Left colon (tissue), 2 donors: Measurements from ENCODE around the gene FOXP4. TPM values are rescaled to one million over a fixed set of nuclear protein-coding genes. Genes with fewer than 3 reads are reported as not detected.

Experiments
- ATAC-seq: fragments of 200-7000 bp; cut with Tn5 transposase; one replicate; pipeline ENCODE4 v1.9.1; 2020; ENCODE audit warnings: mild to moderate bottlenecking, moderate library complexity
- DNase-seq, 2 donors: peaks; one replicate each; pipeline ENCODE4 v3.0.0-alpha.2; 2020
- intact Hi-C, 2 donors: fragments of 100-400 bp; cut with DNase I in 1 of 2; cut with micrococcal nuclease in 1 of 2; formaldehyde crosslinking; loops; one replicate each; pipeline versions ENCODE4 v1.11.2 to v1.14.0; 2022; cut with DNase I, micrococcal nuclease
- long read RNA-seq: library from polyadenylated mRNA; unstranded; transcript quantifications from one replicate; pipeline ENCODE4 v2.0.0, GENCODE V29; 2021
- total RNA-seq, 2 donors: library from RNA; stranded (reverse); fragmentation: NEBNext Ultra II Directional; extraction: Animal tissue kit (Norgen Biotek cat#: 25700); gene quantifications; one replicate each; pipeline ENCODE4 v1.2.1, GENCODE V29; 2021
- donor health status: DM: no; HTN: no; CAD: no.
- donor health status: DM: yes; HTN: yes; CAD: no.

FOXP4 gene
- 10 to 100 TPM; 38.6 to 39.4 TPM for total RNA-seq
- long read RNA-seq, partial matches to known transcripts: 0 of 1 reads
- long read RNA-seq, other reads (novel, unspliced or antisense): 1 of 1 reads

DNA sequence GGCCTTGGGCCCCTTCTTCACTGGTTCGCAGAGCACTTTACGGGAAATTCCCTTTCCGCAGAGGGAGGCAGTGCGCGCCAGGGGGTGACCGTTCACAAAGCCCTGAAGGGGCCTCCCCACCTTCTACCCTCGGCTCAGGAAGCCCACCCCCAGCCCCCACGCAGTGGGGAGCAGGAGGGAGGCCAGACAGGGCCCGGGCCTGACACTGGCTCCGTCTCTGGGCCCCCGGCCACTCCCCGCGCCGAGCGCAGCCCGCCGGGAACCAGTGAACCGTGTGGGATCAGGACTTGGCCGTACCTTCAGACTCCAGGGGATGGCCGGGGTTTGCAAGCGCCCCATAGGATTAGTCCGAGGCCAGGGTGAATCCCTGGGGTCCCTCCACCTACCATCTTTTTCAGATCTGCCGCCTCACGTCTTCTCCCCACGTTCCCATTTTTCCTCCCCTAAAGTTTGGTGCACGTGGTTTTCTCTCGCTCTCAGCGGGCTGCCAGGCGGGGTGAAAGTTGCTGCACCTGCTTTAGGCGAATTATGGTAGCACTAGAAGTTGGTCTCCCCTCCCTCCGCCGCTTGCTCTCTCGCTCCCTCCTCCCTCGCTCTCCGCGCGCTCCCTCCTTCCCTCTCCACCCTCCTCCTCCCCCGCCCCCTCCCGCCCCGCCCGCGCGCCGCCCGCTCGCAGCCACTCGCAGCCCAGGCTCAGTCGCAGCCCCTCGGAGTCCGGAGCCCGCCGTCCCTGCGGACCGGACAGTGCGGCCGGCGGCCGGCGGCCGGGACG lies at the start of gene FOXP4:
Gene FOXP4 (plus strand): TSS at position 679 of the 772 bp plus-strand sequence. CDS start 19,380 bp downstream, outside the sequence.
- intact Hi-C loops: no loop called here
- peak; percentile 88 for ATAC-seq
- peak; percentile 91 to 95 for DNase-seq

DNA sequence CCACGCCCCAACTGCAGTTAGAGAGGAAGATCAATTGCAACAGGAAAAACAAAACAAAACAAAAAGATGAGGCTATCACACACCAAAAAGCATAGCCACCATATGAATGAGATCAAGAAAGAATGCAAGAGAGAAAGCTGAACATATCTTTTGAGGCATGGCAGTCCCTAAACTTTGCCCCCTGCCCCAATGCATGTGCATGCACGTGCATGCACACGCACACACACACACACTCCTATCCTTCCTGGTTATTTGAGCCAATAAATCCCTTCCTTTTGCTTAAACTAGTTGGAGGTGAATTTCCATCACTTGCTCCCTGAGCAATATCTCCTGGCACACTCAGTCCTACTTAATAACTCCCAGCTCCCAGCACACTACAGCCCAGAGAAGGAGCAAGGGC lies 48.6 kb upstream of the FOXP4 start:
- intact Hi-C loops: no loop called here
- ATAC-seq: no peak
- DNase-seq: no peak

- DNase-seq (no peak), ATAC-seq (no peak)
- intact Hi-C loops: no loop called here
Observed at GRCh38 chr6:41497994-41498393, 48.2 kb upstream of the FOXP4 start.

DNA sequence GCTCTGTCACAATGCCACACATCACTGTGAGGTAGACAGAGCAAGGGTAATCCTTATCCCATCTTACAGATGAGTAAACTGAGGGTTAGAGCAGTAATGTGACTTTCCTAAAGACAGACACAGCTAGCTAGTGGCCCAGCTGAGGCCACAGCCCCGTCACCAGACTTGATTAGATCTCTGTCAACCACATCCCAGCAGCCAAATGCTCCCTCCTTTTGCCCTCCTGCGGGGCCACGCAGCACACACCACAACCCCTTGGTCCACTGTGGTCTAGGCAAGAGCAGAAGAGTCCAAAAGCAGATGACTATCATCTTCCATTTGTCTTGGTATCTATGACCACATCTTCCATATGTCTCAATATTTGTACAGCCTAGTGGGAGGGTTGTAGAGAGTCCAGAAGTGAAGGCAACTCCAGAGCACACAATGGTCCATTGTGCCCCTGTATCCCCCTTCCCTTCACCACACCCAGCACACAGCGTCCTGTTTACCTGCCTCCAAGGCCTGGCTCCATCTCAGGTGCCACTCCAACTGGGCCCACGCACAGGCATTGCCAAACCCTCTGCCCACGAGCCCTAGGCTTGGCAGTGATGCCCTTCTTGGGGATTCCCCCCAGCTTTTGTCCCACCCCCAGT lies 47.1 kb upstream of the FOXP4 start:
- ATAC-seq: peak; percentile 76
- intact Hi-C loops: no loop called here
- DNase-seq: no peak

DNA sequence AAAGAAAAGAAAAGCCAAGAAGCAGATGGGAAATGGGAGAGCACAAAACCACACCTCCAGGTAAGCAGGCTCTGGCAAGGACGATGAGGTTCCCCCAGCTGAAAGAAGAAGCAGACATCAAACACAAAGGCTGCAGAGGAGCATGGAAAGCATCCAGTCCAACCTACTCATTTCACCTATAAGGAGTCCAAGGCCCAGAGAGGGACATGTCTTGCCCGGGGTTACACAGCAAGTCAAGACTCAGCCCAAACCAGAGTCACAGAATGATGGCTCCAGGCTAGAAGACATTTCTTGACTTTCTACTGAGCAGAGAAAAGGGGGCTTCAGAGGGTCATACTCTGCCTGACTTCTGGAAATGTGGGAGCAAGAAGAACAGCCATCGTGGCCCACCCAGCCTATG lies 45.6 kb upstream of the FOXP4 start:
- intact Hi-C loops: no loop called here
- ATAC-seq: no peak
- DNase-seq: no peak

DNA sequence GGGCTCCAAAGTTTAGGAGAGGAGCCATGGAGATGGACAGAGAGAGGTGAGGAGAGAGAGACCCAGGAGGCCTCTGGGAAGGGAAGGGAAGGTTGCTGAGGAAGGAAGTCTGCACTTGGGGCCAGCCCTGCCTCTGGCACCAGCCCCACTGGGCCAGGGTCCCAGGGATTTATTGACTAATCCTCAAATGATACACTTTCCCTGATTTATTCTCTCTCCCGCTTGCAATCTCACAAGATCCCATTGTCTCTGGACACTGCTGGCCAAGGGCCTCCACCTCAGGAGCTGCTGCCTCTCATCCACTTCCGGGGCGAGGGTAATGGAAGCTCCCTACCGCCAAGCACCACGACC lies 43.6 kb upstream of the FOXP4 start:
- no peak for ATAC-seq
- DNase-seq: no peak
- intact Hi-C loops: no loop called here

- DNase-seq: no peak
- intact Hi-C loops: no loop called here
Observed at GRCh38 chr6:41502917-41503671, 43.1 kb upstream of the FOXP4 start.

DNA sequence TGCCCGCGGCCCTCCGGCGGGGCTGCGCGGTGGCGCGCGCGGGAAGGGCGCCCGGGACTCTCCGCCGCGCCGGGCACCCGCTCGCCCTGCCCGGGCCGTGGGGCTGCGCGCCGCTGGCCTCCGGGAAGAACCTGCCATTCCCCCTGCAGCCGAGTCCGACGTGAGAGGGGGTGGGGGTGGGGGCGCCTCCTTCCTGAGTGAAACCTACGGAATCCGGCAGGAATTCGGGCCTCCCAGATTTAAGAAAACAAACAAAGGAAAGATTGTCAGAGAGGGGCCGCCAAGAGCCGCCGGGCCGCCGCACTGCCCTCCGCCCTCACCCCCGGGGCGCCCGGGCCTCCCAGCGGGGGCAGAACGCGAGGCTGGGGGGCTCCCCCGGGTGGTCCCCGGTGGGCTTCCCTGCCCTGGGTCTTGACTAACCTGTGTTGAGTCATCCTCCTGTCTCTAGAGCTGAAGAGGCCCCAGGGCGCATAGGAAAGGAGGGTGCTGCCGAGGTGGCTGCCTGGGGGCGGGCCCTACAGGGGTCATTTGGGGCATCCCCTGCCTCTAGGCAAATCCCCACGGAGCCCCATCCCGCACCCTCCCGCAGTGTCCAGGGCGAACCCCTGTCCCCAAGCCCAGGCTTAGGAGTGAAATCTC lies 42.2 kb upstream of the FOXP4 start:
- ATAC-seq (peak; percentile 33), DNase-seq (no peak)
- intact Hi-C loops: no loop called here

More at GRCh38 chr6:41502917-41503671, 43.1 kb upstream of the FOXP4 start:
- ATAC-seq: no peak

DNA sequence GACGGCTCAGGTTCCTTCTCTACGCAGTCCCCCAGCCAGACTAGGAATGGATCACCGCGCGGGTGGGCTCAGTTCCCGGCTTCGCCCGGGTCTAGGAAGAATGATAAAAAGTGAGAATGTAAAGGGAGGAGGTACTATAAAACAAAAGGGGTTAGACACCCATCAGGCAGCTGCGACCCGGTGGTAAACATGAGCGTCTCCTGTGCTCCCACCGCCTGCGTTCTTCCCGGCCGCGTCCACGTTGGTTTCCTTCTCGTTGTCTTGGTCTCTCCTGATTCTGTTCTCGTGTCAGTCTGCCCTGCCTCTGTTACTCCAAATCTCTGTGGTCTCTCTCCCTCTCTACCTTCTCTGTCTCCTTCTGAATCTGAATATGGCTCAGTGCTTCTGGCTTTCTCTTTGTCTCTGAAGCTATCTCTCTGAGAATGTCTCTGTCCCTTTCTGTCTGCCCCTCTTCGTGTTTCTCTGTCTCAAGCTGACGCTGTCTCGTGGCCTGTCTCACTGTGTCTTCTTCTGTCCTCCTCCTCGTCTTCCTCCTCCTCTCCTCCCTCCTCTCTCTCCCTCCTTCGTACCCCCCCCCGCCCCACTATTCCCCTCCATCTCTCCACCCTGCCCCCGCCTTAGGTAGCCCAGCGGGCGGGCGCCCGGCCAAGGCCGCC lies 41.6 kb upstream of the FOXP4 start:
- DNase-seq: no peak
- ATAC-seq: peak; percentile 21
- intact Hi-C loops: no loop called here

GRCh38 chr6:41505122-41506049 lies 40.8 kb upstream of the FOXP4 start:
- DNase-seq (peak; percentile 71 to 72), ATAC-seq (peak; percentile 87)
- intact Hi-C loops: no loop called here

GRCh38 chr6:41508479-41508878 lies 37.7 kb upstream of the FOXP4 start:
- no peak for DNase-seq
- intact Hi-C loops: no loop called here
- ATAC-seq: no peak

DNA sequence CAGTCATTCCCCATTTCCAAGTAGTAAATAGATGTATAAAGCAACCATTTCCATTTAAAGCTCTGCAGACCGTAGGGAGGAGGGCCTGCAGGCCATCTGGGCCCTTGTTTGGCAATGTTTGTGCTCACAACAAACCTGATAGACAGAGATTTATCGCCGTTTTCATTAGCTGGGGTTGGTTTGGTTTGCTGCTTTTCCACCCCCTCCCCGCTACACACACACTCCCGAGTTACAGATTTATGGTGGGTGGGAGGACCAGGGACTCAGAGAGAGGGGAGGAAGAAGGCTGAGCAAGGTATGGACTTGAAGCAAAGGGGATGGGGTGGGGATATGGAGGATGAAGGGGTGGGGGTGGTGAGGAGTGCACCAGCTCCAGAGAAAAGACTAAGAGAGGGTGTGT lies 36.6 kb upstream of the FOXP4 start:
- DNase-seq (no peak), ATAC-seq (no peak)
- intact Hi-C loops: no loop called here

- ATAC-seq (no peak), DNase-seq (no peak)
- intact Hi-C loops: no loop called here
Observed at GRCh38 chr6:41511443-41512060, 34.6 kb upstream of the FOXP4 start.

GRCh38 chr6:41512146-41512701 lies 34.0 kb upstream of the FOXP4 start:
- DNase-seq (no peak), ATAC-seq (no peak)
- intact Hi-C loops: no loop called here

DNA sequence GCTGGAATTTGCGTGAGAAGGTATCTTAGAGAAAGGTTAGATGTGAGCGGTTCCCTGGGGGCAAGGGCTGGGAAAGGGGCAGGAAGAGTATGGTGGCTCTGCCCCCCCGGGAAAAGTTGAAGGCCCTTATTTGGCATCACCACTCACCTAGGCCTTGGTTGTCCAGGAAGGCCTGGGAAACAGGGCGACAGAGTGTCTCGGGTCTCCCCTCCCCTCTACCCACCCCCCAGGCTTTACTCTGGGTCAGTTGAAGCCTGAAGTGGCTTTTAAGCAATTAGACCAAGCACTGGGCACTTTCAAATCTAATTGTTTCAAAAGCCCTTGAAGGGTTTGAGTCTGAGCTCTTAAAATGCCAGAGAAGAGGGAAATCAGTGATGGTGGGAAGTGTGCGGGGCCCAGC lies 30.2 kb upstream of the FOXP4 start:
- no peak for ATAC-seq
- DNase-seq: no peak
- intact Hi-C loops: no loop called here

GRCh38 chr6:41518118-41518517 lies 28.1 kb upstream of the FOXP4 start:
- DNase-seq: peak; percentile 65 to 80
- ATAC-seq: peak; percentile 68
- intact Hi-C loops: no loop called here

DNA sequence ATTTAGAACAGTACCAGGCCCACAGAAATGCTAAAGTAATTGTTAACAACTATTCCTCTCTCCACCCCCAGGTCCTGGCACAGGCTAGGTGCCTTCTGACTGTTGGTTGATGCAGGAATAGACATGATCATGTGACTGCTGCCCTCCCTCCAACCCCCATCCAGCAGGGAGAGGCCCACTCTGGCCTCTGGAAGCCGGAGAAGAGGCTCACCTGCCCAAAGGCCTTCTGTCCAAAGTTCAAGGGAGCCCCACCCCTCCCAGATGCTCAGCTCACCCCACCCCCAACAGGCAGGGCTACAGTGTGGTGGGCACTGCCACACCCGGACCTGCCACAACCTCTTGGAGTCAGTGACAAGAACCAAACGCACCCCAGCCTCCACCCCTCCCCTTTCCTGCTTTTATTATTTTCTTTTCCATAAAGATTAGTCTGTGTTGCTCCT lies 26.9 kb upstream of the FOXP4 start:
- ATAC-seq (peak; percentile 86), DNase-seq (peak; percentile 84 to 86)
- intact Hi-C loops: no loop called here
